ENCODE data around the gene TBC1D26. TPM values are rescaled to one million over a fixed set of nuclear protein-coding genes. Genes with fewer than 3 reads are reported as not detected.
"Not testable (repeated sequence)": the region's sequence is repeated elsewhere in the genome, so short reads cannot be mapped to it uniquely, and the experiment has no call there.

TBC1D26 gene
- total RNA-seq, 1 experiment from 2014 or later, result 3.5 TPM

DNA sequence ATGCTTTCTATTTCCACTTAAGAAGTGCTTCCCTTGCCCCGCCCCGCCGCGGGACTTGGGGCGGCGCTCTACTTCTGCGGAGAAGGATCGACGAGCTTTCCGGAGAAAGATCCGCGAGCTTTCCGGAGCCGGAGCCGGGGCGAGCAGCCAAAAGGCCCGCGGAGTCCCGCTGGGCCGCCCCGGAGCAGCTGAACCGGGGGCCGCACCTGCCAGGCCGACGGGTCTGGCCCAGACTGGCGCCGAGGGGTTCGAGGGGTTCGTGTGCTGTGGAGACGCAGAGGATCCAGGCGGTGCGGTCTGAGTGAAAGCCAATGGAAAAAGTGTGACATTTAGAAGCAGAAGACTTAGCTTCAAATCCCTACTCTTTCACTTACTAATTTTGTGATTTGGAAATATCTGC is 50.8 kb downstream of the TBC1D26 start:
- H3K4me1 Mint-ChIP-seq, result peaks cover 4% of the 10 kb centered on the region
- H3K36me3 Mint-ChIP-seq, result peaks cover 18% of the 10 kb centered on the region
- TF ChIP-seq IRF2 (CRISPR knock-in tag; IDR thresholded peaks at IDR 0.05; ENCODE audit: borderline replicate concordance, low read depth) (no peak), TEAD4 (CRISPR knock-in tag; IDR thresholded peaks at IDR 0.05) (no peak), ATF1 (CRISPR knock-in tag; IDR thresholded peaks at IDR 0.05) (no peak), SOX15 (CRISPR knock-in tag; IDR thresholded peaks at IDR 0.05) (no peak)
- TF ChIP-seq, protein P1, sequence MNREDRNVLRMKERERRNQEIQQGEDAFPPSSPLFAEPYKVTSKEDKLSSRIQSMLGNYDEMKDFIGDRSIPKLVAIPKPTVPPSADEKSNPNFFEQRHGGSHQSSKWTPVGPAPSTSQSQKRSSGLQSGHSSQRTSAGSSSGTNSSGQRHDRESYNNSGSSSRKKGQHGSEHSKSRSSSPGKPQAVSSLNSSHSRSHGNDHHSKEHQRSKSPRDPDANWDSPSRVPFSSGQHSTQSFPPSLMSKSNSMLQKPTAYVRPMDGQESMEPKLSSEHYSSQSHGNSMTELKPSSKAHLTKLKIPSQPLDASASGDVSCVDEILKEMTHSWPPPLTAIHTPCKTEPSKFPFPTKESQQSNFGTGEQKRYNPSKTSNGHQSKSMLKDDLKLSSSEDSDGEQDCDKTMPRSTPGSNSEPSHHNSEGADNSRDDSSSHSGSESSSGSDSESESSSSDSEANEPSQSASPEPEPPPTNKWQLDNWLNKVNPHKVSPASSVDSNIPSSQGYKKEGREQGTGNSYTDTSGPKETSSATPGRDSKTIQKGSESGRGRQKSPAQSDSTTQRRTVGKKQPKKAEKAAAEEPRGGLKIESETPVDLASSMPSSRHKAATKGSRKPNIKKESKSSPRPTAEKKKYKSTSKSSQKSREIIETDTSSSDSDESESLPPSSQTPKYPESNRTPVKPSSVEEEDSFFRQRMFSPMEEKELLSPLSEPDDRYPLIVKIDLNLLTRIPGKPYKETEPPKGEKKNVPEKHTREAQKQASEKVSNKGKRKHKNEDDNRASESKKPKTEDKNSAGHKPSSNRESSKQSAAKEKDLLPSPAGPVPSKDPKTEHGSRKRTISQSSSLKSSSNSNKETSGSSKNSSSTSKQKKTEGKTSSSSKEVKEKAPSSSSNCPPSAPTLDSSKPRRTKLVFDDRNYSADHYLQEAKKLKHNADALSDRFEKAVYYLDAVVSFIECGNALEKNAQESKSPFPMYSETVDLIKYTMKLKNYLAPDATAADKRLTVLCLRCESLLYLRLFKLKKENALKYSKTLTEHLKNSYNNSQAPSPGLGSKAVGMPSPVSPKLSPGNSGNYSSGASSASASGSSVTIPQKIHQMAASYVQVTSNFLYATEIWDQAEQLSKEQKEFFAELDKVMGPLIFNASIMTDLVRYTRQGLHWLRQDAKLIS (CRISPR knock-in tag; IDR thresholded peaks at IDR 0.05; ENCODE audit: borderline replicate concordance), result no peak
- peaks cover 29% of the 10 kb centered on the region for H3K27me3 Mint-ChIP-seq (ENCODE audit: low read depth)
- DNase-seq (ENCODE audit: low spot score) (peak; percentile 46), ATAC-seq (peak; percentile 22; the same call in 1 of the 2 replicates)
- ChIA-PET POLR2A (no interaction called here), CTCF (interaction anchor here (0.6 to 0.9 kb wide), 3 partner anchors 159 to 550 kb away, joined by 3 read pairs; no protein-coding TSS in a partner anchor)
- peak overlapping the region; percentile 14; the same call in 1 of the 2 replicates for H3K4me3 Mint-ChIP-seq
- peaks cover 19% of the 10 kb centered on the region for H3K9me3 Mint-ChIP-seq
- H3K27ac Mint-ChIP-seq, result no peak overlapping the region

DNA sequence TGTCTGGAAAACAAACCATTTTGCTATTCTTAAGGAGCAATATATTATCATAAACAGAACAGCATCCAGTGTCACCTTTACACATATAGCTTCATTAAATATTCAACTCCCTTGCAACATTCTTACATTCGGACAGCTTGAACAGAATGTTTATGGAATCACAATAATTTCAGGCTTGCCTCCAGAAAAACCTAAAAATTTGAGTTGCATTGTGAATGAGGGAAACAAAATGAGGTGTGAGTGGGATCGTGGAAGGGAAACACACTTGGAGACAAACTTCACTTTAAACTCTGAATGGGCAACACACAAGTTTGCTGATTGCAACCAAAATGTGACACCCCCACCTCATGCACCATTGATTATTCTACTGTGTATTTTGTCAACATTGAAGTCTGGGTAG is 51.4 kb downstream of the TBC1D26 start:
- TF ChIP-seq ZNF317 (CRISPR knock-in tag; IDR thresholded peaks at IDR 0.05; ENCODE audit: borderline replicate concordance, low read depth), result no peak
- TF ChIP-seq ZNF396 (CRISPR knock-in tag; IDR thresholded peaks at IDR 0.05; ENCODE audit: borderline replicate concordance), result no peak
- TF ChIP-seq ZNF423 (CRISPR knock-in tag; IDR thresholded peaks at IDR 0.05), result no peak
- no peak for TF ChIP-seq TP53 (CRISPR knock-in tag; IDR thresholded peaks at IDR 0.05)
- TF ChIP-seq JUN (CRISPR knock-in tag; IDR thresholded peaks at IDR 0.05), result no peak
- no peak for TF ChIP-seq NFE2L1 (CRISPR knock-in tag; IDR thresholded peaks at IDR 0.05)
- TF ChIP-seq, protein P2, sequence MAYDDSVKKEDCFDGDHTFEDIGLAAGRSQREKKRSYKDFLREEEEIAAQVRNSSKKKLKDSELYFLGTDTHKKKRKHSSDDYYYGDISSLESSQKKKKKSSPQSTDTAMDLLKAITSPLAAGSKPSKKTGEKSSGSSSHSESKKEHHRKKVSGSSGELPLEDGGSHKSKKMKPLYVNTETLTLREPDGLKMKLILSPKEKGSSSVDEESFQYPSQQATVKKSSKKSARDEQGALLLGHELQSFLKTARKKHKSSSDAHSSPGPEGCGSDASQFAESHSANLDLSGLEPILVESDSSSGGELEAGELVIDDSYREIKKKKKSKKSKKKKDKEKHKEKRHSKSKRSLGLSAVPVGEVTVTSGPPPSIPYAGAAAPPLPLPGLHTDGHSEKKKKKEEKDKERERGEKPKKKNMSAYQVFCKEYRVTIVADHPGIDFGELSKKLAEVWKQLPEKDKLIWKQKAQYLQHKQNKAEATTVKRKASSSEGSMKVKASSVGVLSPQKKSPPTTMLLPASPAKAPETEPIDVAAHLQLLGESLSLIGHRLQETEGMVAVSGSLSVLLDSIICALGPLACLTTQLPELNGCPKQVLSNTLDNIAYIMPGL (CRISPR knock-in tag; IDR thresholded peaks at IDR 0.05), result no peak
- TF ChIP-seq, protein P3, sequence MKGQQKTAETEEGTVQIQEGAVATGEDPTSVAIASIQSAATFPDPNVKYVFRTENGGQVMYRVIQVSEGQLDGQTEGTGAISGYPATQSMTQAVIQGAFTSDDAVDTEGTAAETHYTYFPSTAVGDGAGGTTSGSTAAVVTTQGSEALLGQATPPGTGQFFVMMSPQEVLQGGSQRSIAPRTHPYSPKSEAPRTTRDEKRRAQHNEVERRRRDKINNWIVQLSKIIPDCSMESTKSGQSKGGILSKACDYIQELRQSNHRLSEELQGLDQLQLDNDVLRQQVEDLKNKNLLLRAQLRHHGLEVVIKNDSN (CRISPR knock-in tag; IDR thresholded peaks at IDR 0.05), result no peak
- no peak for TF ChIP-seq IRF2 (CRISPR knock-in tag; IDR thresholded peaks at IDR 0.05; ENCODE audit: borderline replicate concordance, low read depth)
- TF ChIP-seq, protein P4, sequence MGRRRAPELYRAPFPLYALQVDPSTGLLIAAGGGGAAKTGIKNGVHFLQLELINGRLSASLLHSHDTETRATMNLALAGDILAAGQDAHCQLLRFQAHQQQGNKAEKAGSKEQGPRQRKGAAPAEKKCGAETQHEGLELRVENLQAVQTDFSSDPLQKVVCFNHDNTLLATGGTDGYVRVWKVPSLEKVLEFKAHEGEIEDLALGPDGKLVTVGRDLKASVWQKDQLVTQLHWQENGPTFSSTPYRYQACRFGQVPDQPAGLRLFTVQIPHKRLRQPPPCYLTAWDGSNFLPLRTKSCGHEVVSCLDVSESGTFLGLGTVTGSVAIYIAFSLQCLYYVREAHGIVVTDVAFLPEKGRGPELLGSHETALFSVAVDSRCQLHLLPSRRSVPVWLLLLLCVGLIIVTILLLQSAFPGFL (CRISPR knock-in tag; IDR thresholded peaks at IDR 0.05; ENCODE audit: borderline replicate concordance), result no peak
- no peak for TF ChIP-seq EMX1 (CRISPR knock-in tag; IDR thresholded peaks at IDR 0.05)
- Mint-ChIP-seq H3K36me3 (peaks cover 14% of the 10 kb centered on the region), H3K9me3 (peaks cover 15% of the 10 kb centered on the region), H3K27ac (no peak overlapping the region), H3K27me3 (ENCODE audit: low read depth) (peaks cover 29% of the 10 kb centered on the region), H3K4me3 (no peak overlapping the region), H3K4me1 (peaks cover 4% of the 10 kb centered on the region)
- no peak for DNase-seq (ENCODE audit: low spot score)
- ChIA-PET CTCF (interaction anchor here (0.6 kb wide), 1 partner anchor 550 kb away, joined by 3 read pairs; no protein-coding TSS in a partner anchor), POLR2A (no interaction called here)
- ATAC-seq, result no peak

DNA sequence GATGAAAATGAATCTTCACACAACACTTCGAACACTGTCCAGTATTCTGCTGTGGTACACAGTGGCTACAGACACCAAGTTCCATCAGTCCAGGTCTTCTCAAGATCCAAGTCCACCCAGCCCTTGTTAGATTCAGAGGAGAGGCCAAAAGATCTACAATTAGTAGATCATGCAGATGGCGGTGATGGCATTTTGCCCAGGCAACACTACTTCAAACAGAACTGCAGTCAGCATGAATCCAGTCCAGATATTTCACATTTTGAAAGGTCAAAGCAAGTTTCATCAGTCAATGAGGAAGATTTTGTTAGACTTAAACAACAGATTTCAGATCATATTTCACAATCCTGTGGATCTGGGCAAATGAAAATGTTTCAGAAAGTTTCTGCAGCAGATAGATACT is 52.3 kb downstream of the TBC1D26 start:
- POLR2A ChIA-PET, result not testable (repeated sequence)

DNA sequence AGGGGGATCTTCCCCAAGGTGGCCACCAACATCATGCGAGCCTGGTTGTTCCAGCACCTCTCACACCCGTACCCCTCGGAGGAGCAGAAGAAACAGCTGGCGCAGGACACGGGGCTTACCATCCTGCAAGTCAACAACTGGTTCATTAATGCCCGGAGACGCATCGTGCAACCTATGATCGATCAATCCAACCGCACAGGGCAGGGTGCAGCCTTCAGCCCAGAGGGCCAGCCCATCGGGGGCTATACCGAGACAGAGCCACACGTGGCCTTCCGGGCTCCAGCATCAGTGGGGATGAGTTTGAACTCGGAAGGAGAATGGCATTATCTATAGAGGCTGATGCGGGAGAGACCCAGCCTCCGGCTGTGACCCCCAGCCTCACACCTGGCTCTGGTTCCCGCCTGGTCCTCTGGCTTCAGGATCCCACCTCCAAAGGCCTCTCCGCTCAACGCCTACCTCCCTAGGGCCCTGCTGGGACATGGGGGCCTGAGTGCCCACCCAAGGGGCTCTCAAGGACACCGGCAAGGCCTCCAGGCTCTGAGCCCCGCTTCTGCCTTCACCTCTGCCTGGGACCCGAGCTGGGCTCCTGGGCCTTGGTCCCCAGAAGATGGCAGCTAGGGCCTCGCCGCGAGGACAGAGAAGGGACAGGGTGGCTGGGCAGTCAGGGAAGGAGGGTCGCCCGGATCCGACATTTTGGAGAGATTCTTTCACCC is 55.4 kb downstream of the TBC1D26 start:
- CTCF ChIA-PET; H3K27ac Mint-ChIP-seq; ATAC-seq; POLR2A ChIA-PET; DNase-seq (ENCODE audit: low spot score); H3K4me1 Mint-ChIP-seq; H3K36me3 Mint-ChIP-seq; H3K9me3 Mint-ChIP-seq: not testable (repeated sequence)
- H3K27me3 Mint-ChIP-seq (ENCODE audit: low read depth), result peaks cover 26% of the 10 kb centered on the region
- 0 out of 2 replicates have a peak overlapping the region, but pooled peaks have one; percentile 12 for H3K4me3 Mint-ChIP-seq

More for the DNA sequence above, 52.3 kb downstream of the TBC1D26 start:
- H3K36me3 Mint-ChIP-seq; H3K9me3 Mint-ChIP-seq; CTCF ChIA-PET; H3K4me1 Mint-ChIP-seq; DNase-seq (ENCODE audit: low spot score); H3K4me3 Mint-ChIP-seq; H3K27ac Mint-ChIP-seq; ATAC-seq: not testable (repeated sequence)
- peaks cover 29% of the 10 kb centered on the region for H3K27me3 Mint-ChIP-seq (ENCODE audit: low read depth)

DNA sequence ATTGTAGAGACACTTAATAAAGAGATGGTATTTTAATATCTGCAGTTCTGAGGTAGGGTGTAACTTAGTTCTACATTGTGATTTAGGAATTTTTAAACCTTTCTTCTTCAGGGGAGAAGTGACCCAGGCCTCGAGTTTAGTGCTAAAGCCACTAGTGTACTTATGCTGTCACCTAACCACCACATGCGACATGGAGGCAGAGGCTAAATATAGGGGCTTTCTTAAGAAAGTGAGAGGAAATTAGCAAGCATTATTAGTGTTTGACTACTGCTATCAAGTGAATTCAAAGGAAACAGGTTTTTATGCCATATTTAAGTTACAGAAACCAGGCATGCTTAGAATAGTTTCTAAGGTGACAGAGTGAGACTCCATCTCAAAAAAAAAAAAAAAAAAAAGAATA is 56.3 kb downstream of the TBC1D26 start:
- H3K9me3 Mint-ChIP-seq; H3K36me3 Mint-ChIP-seq; DNase-seq (ENCODE audit: low spot score); H3K4me1 Mint-ChIP-seq; CTCF ChIA-PET; H3K4me3 Mint-ChIP-seq; POLR2A ChIA-PET; ATAC-seq; H3K27ac Mint-ChIP-seq: not testable (repeated sequence)
- H3K27me3 Mint-ChIP-seq (ENCODE audit: low read depth), result peaks cover 20% of the 10 kb centered on the region

All from WTC11 (cell line).